Panc1 (cell line): Measurements from ENCODE around the gene FLYWCH2.
A peak's percentile ranks its signal among the peaks of the same experiment; 100 is the strongest.

Source experiments
- CTCF ChIP-seq: fragments of 450-650 bp; IDR thresholded peaks from 2 replicates; pipeline ENCODE4 v1.5.1; 2017; ENCODE audit warnings: mild to moderate bottlenecking
- POLR2AphosphoS5 ChIP-seq: IDR thresholded peaks from 2 replicates; pipeline ENCODE4 v1.6.1; 2012; ENCODE audit warnings: mild to moderate bottlenecking, low read depth, low read length, moderate library complexity
- REST ChIP-seq, 2 experiments: IDR thresholded peaks; 2 replicates each; pipeline ENCODE4 v1.6.1; 2011 to 2012; ENCODE audit warnings: low read depth in 2 of 2, control low read depth in 1 of 2, low read length in 1 of 2, mild to moderate bottlenecking in 1 of 2, moderate library complexity in 1 of 2; ENCODE audit not compliant: insufficient read depth in 1 of 2
- SIN3A ChIP-seq: IDR thresholded peaks from 2 replicates; pipeline ENCODE4 v1.6.1; 2012; ENCODE audit warnings: low read depth, mild to moderate bottlenecking, low read length, moderate library complexity, borderline replicate concordance; ENCODE audit not compliant: insufficient read depth
- TCF7L2 ChIP-seq: IDR thresholded peaks from 2 replicates; pipeline ENCODE4 v1.6.1; 2011; ENCODE audit warnings: mild to moderate bottlenecking, low read depth, low read length, inconsistent platforms

- peak; percentile 91 for TF ChIP-seq CTCF
- no peak for TF ChIP-seq REST (IDR thresholded peaks at IDR 0.05; ENCODE audit: insufficient read depth in 1 of 2, low read depth in 2 of 2, low read length in 1 of 2)
- no peak for TF ChIP-seq POLR2AphosphoS5
- TF ChIP-seq TCF7L2: no peak
- TF ChIP-seq SIN3A: no peak
These were observed 36.7 kb downstream of the FLYWCH2 start for GRCh38 chr16:2919511-2920255.
